PC-9 (cell line): ENCODE measurements around the gene IL5RA.

Experiments
- CTCF ChIP-seq: fragments of 200-600 bp; sonication (generic); conservative IDR thresholded peaks from 2 replicates; pipeline ENCODE4 v1.6.1; 2017; ENCODE audit warnings: mixed run types, antibody characterized with exemption, mild to moderate bottlenecking, moderate library complexity
- EZH2 ChIP-seq: fragments of 200-600 bp; sonication (generic); IDR thresholded peaks from 2 replicates; pipeline ENCODE4 v1.8.0; 2017; ENCODE audit warnings: antibody characterized with exemption, low read depth

- TF ChIP-seq CTCF: no peak
- TF ChIP-seq EZH2: no peak
Measured at GRCh38 chr3:3119393-3119851, 9.2 kb upstream of the IL5RA start.
